GM12878 (cell line): Measurements from ENCODE around the gene SLC2A8. TPM values are rescaled to one million over a fixed set of nuclear protein-coding genes. Genes with fewer than 3 reads are reported as not detected.

Source experiments
- ATAC-seq: fragments of 200-7000 bp; cut with Tn5 transposase; 3 replicates; pipeline ENCODE4 v1.9.1; 2020; ENCODE audit warnings: mild to moderate bottlenecking, moderate library complexity
- BruUV-seq: library from RNA; stranded (reverse); fragments of 400-500 nt; replicated peaks from 2 replicates; lab custom pipeline; 2021; lab: Mats Ljungman, UMichigan
- CTCF ChIA-PET: fragments of 300-600 bp; sonication (Branson Sonifier 250); formaldehyde crosslinking; extraction: SDS; loops from one replicate; lab custom pipeline; 2021; ENCODE audit warnings: inconsistent platforms; lab: Yijun Ruan, JAX
- POLR2A ChIA-PET: fragments of 350-600 bp; formaldehyde crosslinking; extraction: SDS; loops from one replicate; lab custom pipeline; 2021; ENCODE audit warnings: inconsistent platforms; lab: Charles Lee
- RAD21 ChIA-PET: fragments of 300-600 bp; sonication (Branson Sonifier 250); formaldehyde crosslinking; loops from one replicate; lab custom pipeline; 2023; ENCODE audit warnings: antibody characterized with exemption; ENCODE audit not compliant: unreplicated experiment; lab: Charles Lee
- SMC1A ChIA-PET: fragments of 300-600 bp; sonication (Branson Sonifier 250); formaldehyde crosslinking; loops from one replicate; lab custom pipeline; 2023; ENCODE audit not compliant: unreplicated experiment, uncharacterized antibody; lab: Charles Lee
- DNase-seq: peaks from one replicate; pipeline ENCODE4 v3.0.0-alpha.2; 2011; ENCODE audit warnings: low read depth, low spot score
- FAIRE-seq: peaks from 3 replicates; lab custom pipeline; 2011; peaks lifted over from hg19 to GRCh38; lab: Jason Lieb, UNC
- H2AFZ ChIP-seq: 2 replicates; pipeline ENCODE4 v1.6.0; 2011; ENCODE audit warnings: low read depth, low read length, control low read depth; ENCODE audit not compliant: control insufficient read depth
- H3K27ac ChIP-seq: 2 replicates; pipeline ENCODE4 v1.5.1; 2011; ENCODE audit warnings: control low read depth; ENCODE audit not compliant: control insufficient read depth, insufficient read depth
- H3K27me3 ChIP-seq, 2 experiments: replicated peaks in 1 of 2; 2 replicates each; pipeline versions ENCODE4 v1.6.0 to v1.6.1; 2011; ENCODE audit warnings: low read length in 1 of 2; ENCODE audit not compliant: control insufficient read depth in 2 of 2, insufficient read depth in 2 of 2
- H3K36me3 ChIP-seq, 2 experiments: 2 replicates each; pipeline ENCODE4 v1.5.1; 2011; ENCODE audit warnings: low read length in 1 of 2; ENCODE audit not compliant: control insufficient read depth in 2 of 2, insufficient read depth in 2 of 2
- H3K4me1 ChIP-seq: 2 replicates; pipeline ENCODE4 v1.6.1; 2011; ENCODE audit warnings: mild to moderate bottlenecking, low read length, moderate library complexity, mixed read lengths; ENCODE audit not compliant: control insufficient read depth, insufficient read depth
- H3K4me2 ChIP-seq: 2 replicates; pipeline ENCODE4 v1.6.0; 2011; ENCODE audit warnings: control low read depth; ENCODE audit not compliant: control insufficient read depth, insufficient read depth
- H3K4me3 ChIP-seq: fragments of 200-600 bp; sonication (generic); 2 replicates; pipeline ENCODE4 v1.5.1; 2016
- H3K79me2 ChIP-seq: 2 replicates; pipeline ENCODE4 v1.6.0; 2011; ENCODE audit warnings: low read length; ENCODE audit not compliant: control insufficient read depth, insufficient read depth
- H3K9ac ChIP-seq: 2 replicates; pipeline ENCODE4 v1.8.0; 2011; ENCODE audit warnings: low read length, control low read depth, mixed read lengths; ENCODE audit not compliant: control insufficient read depth, insufficient read depth
- H3K9me3 ChIP-seq: replicated peaks from 3 replicates; pipeline ENCODE4 v1.5.1; 2011; ENCODE audit warnings: mild to moderate bottlenecking, low read length; ENCODE audit not compliant: control insufficient read depth, insufficient read depth
- H4K20me1 ChIP-seq: 2 replicates; pipeline ENCODE4 v1.6.0; 2011; ENCODE audit not compliant: control insufficient read depth, insufficient read depth
- CBX3 ChIP-seq: fragments of 200-600 bp; sonication (generic); IDR thresholded peaks from 2 replicates; pipeline ENCODE4 v1.6.1; 2016; ENCODE audit warnings: low read depth, borderline replicate concordance
- CTCF ChIP-seq, 3 experiments: IDR thresholded peaks in 2 of 3; conservative IDR thresholded peaks in 1 of 3; 2 replicates each; pipeline ENCODE4 v1.5.1; 2011; ENCODE audit warnings: low read depth in 3 of 3, low read length in 3 of 3, mild to moderate bottlenecking in 3 of 3, control low read depth in 2 of 3, moderate library complexity in 2 of 3, inconsistent platforms in 1 of 3, mixed read lengths in 1 of 3; ENCODE audit not compliant: control insufficient read depth in 2 of 3, insufficient read depth in 1 of 3; ENCODE audit errors: extremely low read depth in 1 of 3
- HDAC2 ChIP-seq: fragments of 200-600 bp; sonication (generic); IDR thresholded peaks from 2 replicates; pipeline ENCODE4 v1.6.1; 2017
- HDAC6 ChIP-seq: fragments of 200-600 bp; sonication (generic); IDR thresholded peaks from one replicate; pipeline ENCODE4 v1.8.0; 2017; ENCODE audit warnings: antibody characterized with exemption; ENCODE audit not compliant: unreplicated experiment
- NFYA ChIP-seq: IDR thresholded peaks from 2 replicates; pipeline ENCODE4 v1.6.1; 2011; ENCODE audit warnings: low read depth, mild to moderate bottlenecking, low read length, improper control_type of control experiment, borderline replicate concordance
- RAD21 ChIP-seq: IDR thresholded peaks from 2 replicates; pipeline ENCODE4 v1.6.1; 2011; ENCODE audit warnings: mild to moderate bottlenecking, low read depth, low read length, moderate library complexity; ENCODE audit not compliant: insufficient read depth
- SIX5 ChIP-seq: IDR thresholded peaks from 2 replicates; pipeline ENCODE4 v1.6.1; 2011; ENCODE audit warnings: mild to moderate bottlenecking, low read depth, low read length, moderate library complexity; ENCODE audit not compliant: severe bottlenecking
- WGBS: methylation state at CpG from one replicate; pipeline ENCODE4 v1.1.6; 2016; ENCODE audit warnings: low lambda C conversion rate; ENCODE audit not compliant: insufficient replicate concordance, insufficient coverage; ENCODE audit errors: missing lambda C conversion rate; 5-methylcytosine and 5-hydroxymethylcytosine counted together
- in situ Hi-C: fragments of 300-500 bp; cut with MboI; formaldehyde crosslinking; loops from 9 replicates; pipeline ENCODE4 v1.14.3; 2018; ENCODE audit warnings: mixed read lengths
- intact Hi-C: fragments of 100-400 bp; cut with micrococcal nuclease; formaldehyde crosslinking; loops from one replicate; pipeline ENCODE4 v1.14.2; 2022; ENCODE audit not compliant: unreplicated experiment
- polyA plus RNA-seq, 11 experiments: library from polyadenylated mRNA; depleted of rRNA in 4 of 11; unstranded in 6 of 11; stranded (reverse) in 5 of 11; fragments of >200 nt; fragmentation: Nextera tagmentation in 4 of 11; fragmentation: Illumina TruSeq in 1 of 11; extraction: Ambion mirVana in 4 of 11; extraction: Trizol in 1 of 11; gene quantifications; 1 replicate in 1 of 11; 2 replicates in 10 of 11; pipeline versions ENCODE4 v1.2.1 to v1.2.3, GENCODE V29; 2011 to 2016; ENCODE audit warnings: inconsistent platforms in 2 of 11, missing spikeins in 2 of 11, low read depth in 1 of 11
- total RNA-seq, 4 experiments: library from RNA; depleted of rRNA in 3 of 4; stranded (reverse); fragments of >200 nt in 3 of 4; fragmentation: Illumina TruSeq in 1 of 4; extraction: Trizol in 1 of 4; gene quantifications; 2 replicates each; pipeline versions ENCODE4 v1.2.1 to v1.2.3, GENCODE V29; 2013 to 2021

SLC2A8 gene
- total and polyA plus RNA-seq, 10 of the 15 experiments (the other 5 are each of a cell fraction or from before 2014, with no cell fraction given), result 0.31 to 22.7 (median 10.0) TPM

DNA sequence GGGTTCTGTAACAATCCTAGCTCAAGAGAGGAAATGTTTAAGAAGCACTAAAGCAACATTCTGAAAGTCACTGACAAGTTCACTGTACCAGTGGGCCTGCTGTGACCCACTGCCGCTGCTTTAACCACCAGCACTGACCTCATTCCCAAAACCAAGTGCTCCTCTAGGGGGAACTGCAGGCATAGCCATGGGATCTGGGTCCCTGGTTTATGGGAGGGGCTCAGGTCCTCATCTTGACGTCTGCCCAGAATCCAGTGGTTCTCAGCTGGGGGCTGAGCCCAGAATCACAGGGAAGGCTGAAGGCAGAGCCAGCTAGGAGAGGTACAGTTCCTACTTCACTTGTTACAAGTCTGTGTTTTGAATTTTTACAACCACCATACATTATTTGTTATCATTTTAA is 36.1 kb upstream of the SLC2A8 start:
- BruUV-seq, result no TSS peak
- POLR2A ChIA-PET, result no interaction called here
- H3K79me2 ChIP-seq, result no peaks in the 10 kb centered on the region
- ATAC-seq, result no peak
- H3K4me1 ChIP-seq, result peaks cover 5% of the 10 kb centered on the region; the same call in 1 of the 2 replicates
- intact Hi-C loops, result no loop called here
- H3K27me3 ChIP-seq, result no peaks in the 10 kb centered on the region
- CTCF ChIA-PET, result interaction anchor here (0.6 to 1.0 kb wide), 2 partner anchors 95 to 146 kb away, joined by 3 read pairs; no protein-coding TSS in a partner anchor
- in situ Hi-C loops, result no loop called here
- H3K9ac ChIP-seq, result no peak overlapping the region
- no peak overlapping the region for H3K4me2 ChIP-seq
- 70% methylated on average over 2 of the region's 2 CpGs for WGBS
- SMC1A ChIA-PET, result interaction anchor here (1.0 kb wide), 1 partner anchor 419 kb away, joined by 5 read pairs; no protein-coding TSS in a partner anchor
- TF ChIP-seq SIX5, result no peak
- TF ChIP-seq RAD21, result 0 out of 2 replicates have a peak, but pooled peaks have one; percentile 17
- no peak for TF ChIP-seq NFYA
- TF ChIP-seq CTCF (IDR thresholded peaks at IDR 0.05 in 2 of 3, conservative IDR thresholded peaks at IDR 0.05 in 1 of 3; ENCODE audit: control insufficient read depth in 2 of 3, extremely low read depth in 1 of 3, insufficient read depth in 1 of 3, low read depth in 3 of 3, low read length in 3 of 3), result peak in 2 of 3 experiments; percentile 7 to 17; a peak in 1 of 6 replicates
- no peak for TF ChIP-seq HDAC2
- TF ChIP-seq HDAC6, result no peak
- TF ChIP-seq CBX3, result no peak
- RAD21 ChIA-PET, result interaction anchor here (0.6 kb wide), 1 partner anchor 194 kb away, joined by 3 read pairs; no protein-coding TSS in a partner anchor
- no peaks in the 10 kb centered on the region for H3K36me3 ChIP-seq
- no peaks in the 10 kb centered on the region for H3K9me3 ChIP-seq
- H2AFZ ChIP-seq, result no peak overlapping the region
- H3K27ac ChIP-seq, result no peak overlapping the region
- FAIRE-seq, result no peak
- DNase-seq, result no peak
- H4K20me1 ChIP-seq, result no peaks in the 10 kb centered on the region
- H3K4me3 ChIP-seq, result no peak overlapping the region
